ENCODE results near the gene MEIOB. TPM values are rescaled to one million over a fixed set of nuclear protein-coding genes. Genes with fewer than 3 reads are reported as not detected.
A peak's percentile ranks its signal among the peaks of the same experiment; 100 is the strongest.

Gene MEIOB
- polyA plus RNA-seq, 1 of the 3 experiments (the other 2 are of a cell fraction): not detected

DNA sequence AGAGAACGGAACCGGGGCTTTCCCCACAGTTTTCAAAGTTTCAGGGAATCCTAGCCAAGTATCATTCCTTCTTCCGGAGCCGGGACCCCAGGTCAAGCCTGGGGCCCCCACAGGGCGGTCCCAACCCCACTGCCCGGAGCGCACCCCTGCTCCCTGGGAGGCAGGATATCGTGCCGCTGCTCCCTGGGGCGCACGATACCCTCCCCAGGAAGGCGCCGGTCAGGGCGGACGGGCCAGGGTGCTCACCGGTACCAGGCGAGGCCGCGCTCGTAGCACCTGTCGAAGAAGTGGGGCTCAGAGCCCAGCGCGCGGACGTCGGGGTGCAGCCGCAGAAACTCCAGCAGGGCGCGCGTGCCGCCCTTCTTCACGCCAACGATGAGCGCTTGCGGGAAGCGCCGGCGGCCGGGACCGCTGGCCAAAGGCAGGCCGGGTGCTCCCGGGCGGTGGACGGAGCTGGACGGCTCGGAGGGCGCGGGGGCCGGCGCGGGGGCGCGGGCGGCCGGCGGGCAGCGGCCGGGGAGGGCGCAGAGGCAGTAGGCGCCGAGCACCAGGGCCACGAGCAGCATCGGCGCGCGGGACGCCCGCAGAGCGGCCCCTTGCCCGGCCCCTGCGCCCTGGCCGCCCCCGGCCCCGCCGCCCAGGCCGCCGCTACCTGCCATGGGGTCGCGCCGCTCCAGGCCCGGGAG, 45.8 kb upstream of the MEIOB start:
- Histone ChIP-seq H3K9ac (no peak overlapping the region), H3K79me2 (ENCODE audit: insufficient read depth) (no peaks in the 10 kb centered on the region), H3F3A (replicated peaks; ENCODE audit: insufficient read depth) (no peaks in the 10 kb centered on the region), H2AFZ (ENCODE audit: low read depth) (no peak overlapping the region), H3K36me3 (replicated peaks in 1 of 2; ENCODE audit: control insufficient read depth in 1 of 2, insufficient read depth in 2 of 2, low read length in 1 of 2) (no peaks in the 10 kb centered on the region), H4K20me1 (ENCODE audit: insufficient read depth) (no peaks in the 10 kb centered on the region), H3K4me3 (ENCODE audit: low read depth in 2 of 2, low read length in 1 of 2) (no peak overlapping the region; a peak in 1 of 4 replicates), H3K9me3 (no peaks in the 10 kb centered on the region), H3K27me3 (ENCODE audit: insufficient read depth) (peaks cover 45% of the 10 kb centered on the region), H3K4me1 (ENCODE audit: control insufficient read depth in 1 of 2, insufficient read depth in 2 of 2, low read depth in 1 of 2, low read length in 1 of 2) (peaks cover 0 to 13% of the 10 kb centered on the region in 2 experiments; a peak in 1 of 4 replicates), H3K4me2 (no peak overlapping the region), H3K27ac (ENCODE audit: low read depth in 2 of 2, low read length in 1 of 2) (no peak overlapping the region), H3K9me2 (no peaks in the 10 kb centered on the region)
- no peak for DNase-seq
- 1% methylated on average over 15 of the region's 81 CpGs for WGBS (ENCODE audit: low lambda C conversion rate)
- ChIA-PET CTCF (interaction anchor here (5.2 kb wide), 1 partner anchor 11 kb away, joined by 38 read pairs; no protein-coding TSS in a partner anchor), POLR2A (no interaction called here)
- no peak for TF ChIP-seq USF2 (IDR thresholded peaks at IDR 0.05; ENCODE audit: borderline replicate concordance, low read depth, low read length)
- no peak for TF ChIP-seq SMC3 (IDR thresholded peaks at IDR 0.05; ENCODE audit: low read depth, low read length)
- peak; percentile 74 for TF ChIP-seq EZH2phosphoT487 (IDR thresholded peaks at IDR 0.05; ENCODE audit: borderline replicate concordance, low read depth)
- no peak for TF ChIP-seq SIN3A (IDR thresholded peaks at IDR 0.05; ENCODE audit: borderline replicate concordance, low read depth, low read length)
- TF ChIP-seq NRF1 (IDR thresholded peaks at IDR 0.05; ENCODE audit: low read depth, low read length): no peak
- TF ChIP-seq POLR2AphosphoS5 (IDR thresholded peaks at IDR 0.05; ENCODE audit: low read depth, low read length): no peak
- no peak for TF ChIP-seq FOXJ3 (CRISPR knock-in tag; IDR thresholded peaks at IDR 0.05)
- no peak for TF ChIP-seq ELF1 (IDR thresholded peaks at IDR 0.05)
- no peak for TF ChIP-seq MAX (IDR thresholded peaks at IDR 0.05; ENCODE audit: low read depth)

DNA sequence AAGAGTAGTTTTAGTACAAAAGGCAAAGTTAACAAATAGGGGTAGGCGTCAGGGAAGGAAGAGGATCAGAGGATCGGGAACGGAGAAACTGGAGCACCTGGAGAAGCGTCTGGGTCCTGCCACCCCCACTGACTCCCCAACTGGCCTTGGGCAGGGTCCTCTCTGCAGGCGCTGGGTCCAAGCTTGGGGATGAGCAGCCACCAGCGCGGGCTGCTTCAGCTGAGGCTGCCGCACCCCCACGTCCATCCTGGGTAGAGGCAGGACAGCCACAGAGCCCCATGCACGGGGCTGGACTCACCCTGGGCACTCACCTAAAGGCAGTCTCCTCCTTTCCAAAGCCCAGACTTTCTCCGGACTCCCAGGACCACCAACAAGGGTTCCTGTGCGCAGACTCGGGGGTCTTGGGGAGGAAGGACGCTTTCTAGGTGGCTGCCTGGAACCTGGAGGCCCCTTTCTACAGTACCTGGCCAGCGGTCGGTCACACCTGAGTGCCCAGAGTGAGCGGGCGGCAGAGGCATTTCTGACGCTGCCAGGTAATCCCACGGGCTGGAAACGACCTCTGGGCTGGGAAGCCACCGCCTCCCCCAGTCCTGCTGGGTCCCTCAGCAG, 45.2 kb upstream of the MEIOB start:
- Histone ChIP-seq H3K79me2 (ENCODE audit: insufficient read depth) (no peaks in the 10 kb centered on the region), H3K27ac (ENCODE audit: low read depth in 2 of 2, low read length in 1 of 2) (no peak overlapping the region), H3K36me3 (replicated peaks in 1 of 2; ENCODE audit: control insufficient read depth in 1 of 2, insufficient read depth in 2 of 2, low read length in 1 of 2) (no peaks in the 10 kb centered on the region), H4K20me1 (ENCODE audit: insufficient read depth) (no peaks in the 10 kb centered on the region), H3F3A (replicated peaks; ENCODE audit: insufficient read depth) (no peaks in the 10 kb centered on the region), H2AFZ (ENCODE audit: low read depth) (no peak overlapping the region), H3K9ac (no peak overlapping the region), H3K9me2 (no peaks in the 10 kb centered on the region), H3K9me3 (no peaks in the 10 kb centered on the region), H3K4me2 (no peak overlapping the region), H3K4me1 (ENCODE audit: control insufficient read depth in 1 of 2, insufficient read depth in 2 of 2, low read depth in 1 of 2, low read length in 1 of 2) (peaks cover 0 to 13% of the 10 kb centered on the region in 2 experiments; a peak in 1 of 4 replicates), H3K27me3 (ENCODE audit: insufficient read depth) (peaks cover 45% of the 10 kb centered on the region), H3K4me3 (ENCODE audit: low read depth in 2 of 2, low read length in 1 of 2) (no peak overlapping the region)
- 24% methylated on average over 13 of the region's 22 CpGs for WGBS (ENCODE audit: low lambda C conversion rate)
- TF ChIP-seq NFIC (IDR thresholded peaks at IDR 0.05; ENCODE audit: borderline replicate concordance): no peak
- no peak for TF ChIP-seq GABPA (IDR thresholded peaks at IDR 0.05; ENCODE audit: low read depth)
- TF ChIP-seq TEAD4 (IDR thresholded peaks at IDR 0.05; ENCODE audit: borderline replicate concordance, insufficient read depth): no peak
- TF ChIP-seq FOXJ3 (CRISPR knock-in tag; IDR thresholded peaks at IDR 0.05): no peak
- TF ChIP-seq YY1 (IDR thresholded peaks at IDR 0.05; ENCODE audit: low read depth): no peak
- no peak for TF ChIP-seq JUND (IDR thresholded peaks at IDR 0.05)
- no peak for TF ChIP-seq TCF12 (IDR thresholded peaks at IDR 0.05)
- no peak for TF ChIP-seq MXI1 (IDR thresholded peaks at IDR 0.05; ENCODE audit: low read depth, low read length)
- no peak for TF ChIP-seq EZH2phosphoT487 (IDR thresholded peaks at IDR 0.05; ENCODE audit: borderline replicate concordance, low read depth)
- no peak for TF ChIP-seq FOXM1 (IDR thresholded peaks at IDR 0.05; ENCODE audit: low read depth)
- no peak for TF ChIP-seq GATA2 (CRISPR knock-in tag; IDR thresholded peaks at IDR 0.05)
- TF ChIP-seq, protein P1, sequence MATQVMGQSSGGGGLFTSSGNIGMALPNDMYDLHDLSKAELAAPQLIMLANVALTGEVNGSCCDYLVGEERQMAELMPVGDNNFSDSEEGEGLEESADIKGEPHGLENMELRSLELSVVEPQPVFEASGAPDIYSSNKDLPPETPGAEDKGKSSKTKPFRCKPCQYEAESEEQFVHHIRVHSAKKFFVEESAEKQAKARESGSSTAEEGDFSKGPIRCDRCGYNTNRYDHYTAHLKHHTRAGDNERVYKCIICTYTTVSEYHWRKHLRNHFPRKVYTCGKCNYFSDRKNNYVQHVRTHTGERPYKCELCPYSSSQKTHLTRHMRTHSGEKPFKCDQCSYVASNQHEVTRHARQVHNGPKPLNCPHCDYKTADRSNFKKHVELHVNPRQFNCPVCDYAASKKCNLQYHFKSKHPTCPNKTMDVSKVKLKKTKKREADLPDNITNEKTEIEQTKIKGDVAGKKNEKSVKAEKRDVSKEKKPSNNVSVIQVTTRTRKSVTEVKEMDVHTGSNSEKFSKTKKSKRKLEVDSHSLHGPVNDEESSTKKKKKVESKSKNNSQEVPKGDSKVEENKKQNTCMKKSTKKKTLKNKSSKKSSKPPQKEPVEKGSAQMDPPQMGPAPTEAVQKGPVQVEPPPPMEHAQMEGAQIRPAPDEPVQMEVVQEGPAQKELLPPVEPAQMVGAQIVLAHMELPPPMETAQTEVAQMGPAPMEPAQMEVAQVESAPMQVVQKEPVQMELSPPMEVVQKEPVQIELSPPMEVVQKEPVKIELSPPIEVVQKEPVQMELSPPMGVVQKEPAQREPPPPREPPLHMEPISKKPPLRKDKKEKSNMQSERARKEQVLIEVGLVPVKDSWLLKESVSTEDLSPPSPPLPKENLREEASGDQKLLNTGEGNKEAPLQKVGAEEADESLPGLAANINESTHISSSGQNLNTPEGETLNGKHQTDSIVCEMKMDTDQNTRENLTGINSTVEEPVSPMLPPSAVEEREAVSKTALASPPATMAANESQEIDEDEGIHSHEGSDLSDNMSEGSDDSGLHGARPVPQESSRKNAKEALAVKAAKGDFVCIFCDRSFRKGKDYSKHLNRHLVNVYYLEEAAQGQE (IDR thresholded peaks at IDR 0.05; ENCODE audit: low read depth, low read length): no peak
- no peak for TF ChIP-seq RAD21 (IDR thresholded peaks at IDR 0.05; ENCODE audit: low read length)
- no peak for TF ChIP-seq RXRA (IDR thresholded peaks at IDR 0.05; ENCODE audit: borderline replicate concordance, low read depth)
- TF ChIP-seq CHD2 (IDR thresholded peaks at IDR 0.05; ENCODE audit: low read length, partially characterized antibody): no peak
- POLR2A ChIA-PET: interaction anchor here (1.0 kb wide), 1 partner anchor 48 kb away, joined by 4 read pairs; the partner anchor contains the start of gene RPS2
- CTCF ChIA-PET: interaction anchor here (5.2 kb wide), 1 partner anchor 12 kb away, joined by 38 read pairs; no protein-coding TSS in a partner anchor
- no peak for DNase-seq

Measured in SK-N-SH (cell line).